Measurements from ENCODE around the gene OSTN. TPM values are rescaled to one million over a fixed set of nuclear protein-coding genes. Genes with fewer than 3 reads are reported as not detected.
"Not testable (repeated sequence)": the region's sequence is repeated elsewhere in the genome, so short reads cannot be mapped to it uniquely, and the experiment has no call there.

OSTN gene
- polyA plus RNA-seq, 1 of the 3 experiments (the other 2 are of a cell fraction), result 0.02 TPM

DNA sequence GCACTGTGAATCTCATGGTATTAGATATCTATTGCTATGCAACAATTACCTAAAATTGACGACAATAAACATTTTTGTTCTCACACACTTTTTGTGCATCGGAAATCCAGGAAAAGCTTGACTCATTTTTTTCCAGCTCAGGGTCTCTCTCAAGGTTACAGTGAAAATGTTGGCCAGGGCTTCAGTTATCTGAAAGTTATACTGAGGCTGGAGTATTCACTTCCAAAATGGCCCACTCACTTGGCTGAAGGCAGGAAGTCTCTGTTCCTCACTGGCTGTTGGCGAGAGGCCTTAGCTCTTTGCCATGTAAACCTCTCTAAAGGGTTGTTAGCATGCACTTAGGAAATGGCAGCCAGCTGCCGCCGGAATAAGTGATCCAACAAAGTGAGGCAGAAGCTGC lies 41.4 kb downstream of the OSTN start (continued):
- TF ChIP-seq, protein P1, sequence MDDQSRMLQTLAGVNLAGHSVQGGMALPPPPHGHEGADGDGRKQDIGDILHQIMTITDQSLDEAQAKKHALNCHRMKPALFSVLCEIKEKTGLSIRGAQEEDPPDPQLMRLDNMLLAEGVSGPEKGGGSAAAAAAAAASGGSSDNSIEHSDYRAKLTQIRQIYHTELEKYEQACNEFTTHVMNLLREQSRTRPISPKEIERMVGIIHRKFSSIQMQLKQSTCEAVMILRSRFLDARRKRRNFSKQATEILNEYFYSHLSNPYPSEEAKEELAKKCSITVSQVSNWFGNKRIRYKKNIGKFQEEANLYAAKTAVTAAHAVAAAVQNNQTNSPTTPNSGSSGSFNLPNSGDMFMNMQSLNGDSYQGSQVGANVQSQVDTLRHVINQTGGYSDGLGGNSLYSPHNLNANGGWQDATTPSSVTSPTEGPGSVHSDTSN (IDR thresholded peaks at IDR 0.05), result no peak
- TF ChIP-seq, protein P2, sequence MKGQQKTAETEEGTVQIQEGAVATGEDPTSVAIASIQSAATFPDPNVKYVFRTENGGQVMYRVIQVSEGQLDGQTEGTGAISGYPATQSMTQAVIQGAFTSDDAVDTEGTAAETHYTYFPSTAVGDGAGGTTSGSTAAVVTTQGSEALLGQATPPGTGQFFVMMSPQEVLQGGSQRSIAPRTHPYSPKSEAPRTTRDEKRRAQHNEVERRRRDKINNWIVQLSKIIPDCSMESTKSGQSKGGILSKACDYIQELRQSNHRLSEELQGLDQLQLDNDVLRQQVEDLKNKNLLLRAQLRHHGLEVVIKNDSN (IDR thresholded peaks at IDR 0.05; ENCODE audit: borderline replicate concordance, low read depth), result no peak
- no peak for TF ChIP-seq POLR2AphosphoS5 (IDR thresholded peaks at IDR 0.05; ENCODE audit: low read depth, low read length)

DNA sequence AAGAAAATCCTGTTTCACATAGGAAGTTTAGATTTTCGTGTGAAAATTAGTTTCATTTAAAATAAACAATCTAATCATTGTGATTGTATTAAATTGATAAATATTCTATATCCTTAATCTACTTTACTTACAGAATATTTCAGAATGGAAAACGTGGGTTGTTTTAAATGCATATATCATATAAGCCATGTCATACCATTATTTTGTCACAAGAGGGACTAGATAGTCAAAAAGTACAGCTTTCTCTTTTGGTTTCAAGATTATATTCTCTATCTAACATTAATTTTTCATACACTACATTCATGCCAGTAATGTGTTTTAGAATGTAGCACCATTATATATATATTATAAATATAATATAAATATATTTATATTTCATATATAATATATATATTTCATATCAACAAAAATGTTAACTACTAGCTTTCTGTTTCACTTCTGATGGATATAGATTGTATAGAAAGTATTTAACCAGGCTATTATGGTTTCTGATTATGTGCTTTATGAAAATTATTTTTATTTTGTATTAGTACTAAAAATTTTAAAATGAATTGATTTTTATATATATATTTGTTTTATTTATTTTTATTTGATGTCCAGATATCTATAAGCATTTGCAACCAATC lies 45.3 kb downstream of the OSTN start:
- Histone ChIP-seq H3K9ac (no peak overlapping the region), H2AFZ (ENCODE audit: low read depth) (no peak overlapping the region), H3K27me3 (ENCODE audit: insufficient read depth) (no peaks in the 10 kb centered on the region), H3K4me1 (ENCODE audit: control insufficient read depth in 1 of 2, insufficient read depth in 2 of 2, low read depth in 1 of 2, low read length in 1 of 2) (peaks cover 0 to 12% of the 10 kb centered on the region in 2 experiments; a peak in 1 of 4 replicates), H3K4me2 (no peak overlapping the region), H3K79me2 (ENCODE audit: insufficient read depth) (no peaks in the 10 kb centered on the region), H3K9me3 (no peaks in the 10 kb centered on the region), H3K27ac (ENCODE audit: low read depth in 2 of 2, low read length in 1 of 2) (no peak overlapping the region), H3F3A (replicated peaks; ENCODE audit: insufficient read depth) (peaks cover 10% of the 10 kb centered on the region), H3K4me3 (ENCODE audit: low read depth in 2 of 2, low read length in 1 of 2) (no peak overlapping the region), H3K9me2 (no peaks in the 10 kb centered on the region), H3K36me3 (replicated peaks in 1 of 2; ENCODE audit: control insufficient read depth in 1 of 2, insufficient read depth in 2 of 2, low read length in 1 of 2) (no peaks in the 10 kb centered on the region), H4K20me1 (ENCODE audit: insufficient read depth) (no peaks in the 10 kb centered on the region)
- ChIA-PET CTCF (interaction anchor here (0.8 to 1.6 kb wide), 6 partner anchors 9 to 692 kb away, joined by 3 to 4 read pairs (median 3); no protein-coding TSS in a partner anchor), POLR2A (no interaction called here)
- peak; percentile 51 for TF ChIP-seq RAD21 (IDR thresholded peaks at IDR 0.05; ENCODE audit: low read length)
- no peak for TF ChIP-seq FOXJ3 (CRISPR knock-in tag; IDR thresholded peaks at IDR 0.05)
- 0 out of 2 replicates have a peak, but pooled peaks have one; percentile 25 for TF ChIP-seq SMC3 (IDR thresholded peaks at IDR 0.05; ENCODE audit: low read depth, low read length)
- TF ChIP-seq, protein P3, sequence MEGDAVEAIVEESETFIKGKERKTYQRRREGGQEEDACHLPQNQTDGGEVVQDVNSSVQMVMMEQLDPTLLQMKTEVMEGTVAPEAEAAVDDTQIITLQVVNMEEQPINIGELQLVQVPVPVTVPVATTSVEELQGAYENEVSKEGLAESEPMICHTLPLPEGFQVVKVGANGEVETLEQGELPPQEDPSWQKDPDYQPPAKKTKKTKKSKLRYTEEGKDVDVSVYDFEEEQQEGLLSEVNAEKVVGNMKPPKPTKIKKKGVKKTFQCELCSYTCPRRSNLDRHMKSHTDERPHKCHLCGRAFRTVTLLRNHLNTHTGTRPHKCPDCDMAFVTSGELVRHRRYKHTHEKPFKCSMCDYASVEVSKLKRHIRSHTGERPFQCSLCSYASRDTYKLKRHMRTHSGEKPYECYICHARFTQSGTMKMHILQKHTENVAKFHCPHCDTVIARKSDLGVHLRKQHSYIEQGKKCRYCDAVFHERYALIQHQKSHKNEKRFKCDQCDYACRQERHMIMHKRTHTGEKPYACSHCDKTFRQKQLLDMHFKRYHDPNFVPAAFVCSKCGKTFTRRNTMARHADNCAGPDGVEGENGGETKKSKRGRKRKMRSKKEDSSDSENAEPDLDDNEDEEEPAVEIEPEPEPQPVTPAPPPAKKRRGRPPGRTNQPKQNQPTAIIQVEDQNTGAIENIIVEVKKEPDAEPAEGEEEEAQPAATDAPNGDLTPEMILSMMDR (IDR thresholded peaks at IDR 0.05), result peak; percentile 64
- no peak for TF ChIP-seq NFIC (IDR thresholded peaks at IDR 0.05; ENCODE audit: borderline replicate concordance)
- TF ChIP-seq GABPA (IDR thresholded peaks at IDR 0.05; ENCODE audit: low read depth), result no peak
- no peak for TF ChIP-seq POLR2AphosphoS5 (IDR thresholded peaks at IDR 0.05; ENCODE audit: low read depth, low read length)
- no peak for TF ChIP-seq EP300 (IDR thresholded peaks at IDR 0.05; ENCODE audit: borderline replicate concordance in 1 of 2, low read depth in 1 of 2, low read length in 1 of 2)
- TF ChIP-seq, protein P4, sequence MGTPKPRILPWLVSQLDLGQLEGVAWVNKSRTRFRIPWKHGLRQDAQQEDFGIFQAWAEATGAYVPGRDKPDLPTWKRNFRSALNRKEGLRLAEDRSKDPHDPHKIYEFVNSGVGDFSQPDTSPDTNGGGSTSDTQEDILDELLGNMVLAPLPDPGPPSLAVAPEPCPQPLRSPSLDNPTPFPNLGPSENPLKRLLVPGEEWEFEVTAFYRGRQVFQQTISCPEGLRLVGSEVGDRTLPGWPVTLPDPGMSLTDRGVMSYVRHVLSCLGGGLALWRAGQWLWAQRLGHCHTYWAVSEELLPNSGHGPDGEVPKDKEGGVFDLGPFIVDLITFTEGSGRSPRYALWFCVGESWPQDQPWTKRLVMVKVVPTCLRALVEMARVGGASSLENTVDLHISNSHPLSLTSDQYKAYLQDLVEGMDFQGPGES (IDR thresholded peaks at IDR 0.05; ENCODE audit: low read depth, low read length), result no peak
- TF ChIP-seq RCOR1 (IDR thresholded peaks at IDR 0.05; ENCODE audit: low read length), result no peak
- TF ChIP-seq FOSL2 (IDR thresholded peaks at IDR 0.05; ENCODE audit: borderline replicate concordance, low read depth), result no peak
- no peak for TF ChIP-seq TEAD4 (IDR thresholded peaks at IDR 0.05; ENCODE audit: borderline replicate concordance, insufficient read depth)
- WGBS (ENCODE audit: low lambda C conversion rate), result 4% methylated on average over 2 of the region's 2 CpGs
- peak; percentile 19 for DNase-seq

DNA sequence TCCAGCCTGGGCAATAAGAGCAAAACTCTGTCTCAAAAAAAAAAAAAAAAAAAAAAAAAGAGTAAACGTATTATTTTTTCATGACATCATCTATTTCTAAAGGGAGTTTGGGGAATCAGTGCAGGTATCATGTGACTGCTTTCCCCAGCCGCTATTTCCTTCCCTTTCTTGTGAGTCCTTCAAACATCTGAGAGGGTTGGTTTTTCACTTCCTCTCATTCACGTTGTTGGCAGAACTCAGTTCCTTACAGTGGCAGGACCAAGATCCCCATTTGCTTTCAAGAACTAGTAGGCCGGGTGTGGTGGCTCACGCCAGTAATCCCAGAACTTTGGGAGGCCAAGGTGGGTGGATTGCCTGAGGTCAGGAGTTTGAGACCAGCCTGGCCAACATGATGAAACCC lies 47.0 kb downstream of the OSTN start:
- POLR2A ChIA-PET; CTCF ChIA-PET; H3K79me2 ChIP-seq (ENCODE audit: insufficient read depth); H3K9me2 ChIP-seq; H3F3A ChIP-seq (replicated peaks; ENCODE audit: insufficient read depth); H3K4me3 ChIP-seq (ENCODE audit: low read depth in 2 of 2, low read length in 1 of 2); H3K9me3 ChIP-seq; H3K4me1 ChIP-seq (ENCODE audit: control insufficient read depth in 1 of 2, insufficient read depth in 2 of 2, low read depth in 1 of 2, low read length in 1 of 2); H3K27me3 ChIP-seq (ENCODE audit: insufficient read depth); DNase-seq; H4K20me1 ChIP-seq (ENCODE audit: insufficient read depth); H3K36me3 ChIP-seq (replicated peaks in 1 of 2; ENCODE audit: control insufficient read depth in 1 of 2, insufficient read depth in 2 of 2, low read length in 1 of 2); H3K9ac ChIP-seq: not testable (repeated sequence)
- Histone ChIP-seq H2AFZ (ENCODE audit: low read depth) (peak overlapping the region; percentile 52; the same call in 1 of the 2 replicates), H3K27ac (ENCODE audit: low read depth in 2 of 2, low read length in 1 of 2) (peak overlapping the region in 1 of 2 experiments; percentile 43; a peak in 1 of 4 replicates), H3K4me2 (peak overlapping the region; percentile 25; the same call in 1 of the 2 replicates)
- WGBS (ENCODE audit: low lambda C conversion rate), result 63% methylated on average over 5 of the region's 5 CpGs
